GM10266 (cell line): ENCODE results near the gene ATP6V1B1.

Experiments
- DNase-seq: peaks from one replicate; pipeline ENCODE4 v3.0.0; 2012; ENCODE audit errors: extremely low spot score
- TF ChIP-seq, protein P1 (sequence below): IDR thresholded peaks from 2 replicates; pipeline ENCODE4 v1.5.1; 2012; ENCODE audit warnings: mild to moderate bottlenecking, low read depth; ENCODE audit not compliant: control insufficient read depth, insufficient read depth; ENCODE audit errors: missing control alignments

The ATP6V1B1 gene

DNA sequence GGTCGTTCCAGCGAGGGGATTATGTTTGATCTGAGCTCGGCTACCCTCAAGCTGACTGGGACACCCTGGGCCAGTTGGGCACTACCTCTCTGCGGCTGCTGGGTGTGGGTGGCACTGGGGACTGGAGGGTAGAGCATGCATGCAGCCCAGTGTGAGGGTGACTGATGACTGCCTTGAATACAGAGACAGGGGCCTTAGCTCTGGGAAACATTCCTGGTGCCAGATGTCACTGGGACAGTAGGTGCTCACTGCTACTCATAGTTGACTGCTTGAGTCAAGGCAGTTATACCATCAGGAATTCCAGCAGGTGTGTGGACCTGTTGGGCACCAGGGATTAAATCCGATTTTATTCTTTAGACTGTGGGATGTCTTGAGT, 33.6 kb upstream of the ATP6V1B1 start:
- TF ChIP-seq, protein P1, sequence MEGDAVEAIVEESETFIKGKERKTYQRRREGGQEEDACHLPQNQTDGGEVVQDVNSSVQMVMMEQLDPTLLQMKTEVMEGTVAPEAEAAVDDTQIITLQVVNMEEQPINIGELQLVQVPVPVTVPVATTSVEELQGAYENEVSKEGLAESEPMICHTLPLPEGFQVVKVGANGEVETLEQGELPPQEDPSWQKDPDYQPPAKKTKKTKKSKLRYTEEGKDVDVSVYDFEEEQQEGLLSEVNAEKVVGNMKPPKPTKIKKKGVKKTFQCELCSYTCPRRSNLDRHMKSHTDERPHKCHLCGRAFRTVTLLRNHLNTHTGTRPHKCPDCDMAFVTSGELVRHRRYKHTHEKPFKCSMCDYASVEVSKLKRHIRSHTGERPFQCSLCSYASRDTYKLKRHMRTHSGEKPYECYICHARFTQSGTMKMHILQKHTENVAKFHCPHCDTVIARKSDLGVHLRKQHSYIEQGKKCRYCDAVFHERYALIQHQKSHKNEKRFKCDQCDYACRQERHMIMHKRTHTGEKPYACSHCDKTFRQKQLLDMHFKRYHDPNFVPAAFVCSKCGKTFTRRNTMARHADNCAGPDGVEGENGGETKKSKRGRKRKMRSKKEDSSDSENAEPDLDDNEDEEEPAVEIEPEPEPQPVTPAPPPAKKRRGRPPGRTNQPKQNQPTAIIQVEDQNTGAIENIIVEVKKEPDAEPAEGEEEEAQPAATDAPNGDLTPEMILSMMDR, result no peak
- peak; percentile 11 for DNase-seq

DNA sequence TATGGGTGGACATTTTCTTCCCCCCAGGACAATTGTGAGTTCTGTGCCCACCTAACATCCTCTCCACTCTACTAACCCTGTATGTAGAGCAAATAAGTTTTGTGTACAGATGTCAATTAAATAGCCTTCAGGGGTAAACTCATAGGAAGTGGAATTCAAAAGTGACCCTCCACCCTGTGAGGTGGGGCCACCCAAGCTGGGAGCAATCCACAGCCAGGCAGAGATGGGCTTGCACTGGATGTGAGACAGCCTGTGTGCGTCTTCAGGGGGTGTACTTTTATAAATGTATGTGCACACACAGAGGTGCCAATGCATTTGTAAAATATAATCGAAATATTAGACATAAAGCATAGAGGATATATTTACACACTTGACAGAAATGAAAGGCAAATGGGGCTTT, 33.1 kb upstream of the ATP6V1B1 start:
- TF ChIP-seq, protein P1, result no peak
- DNase-seq, result no peak

DNA sequence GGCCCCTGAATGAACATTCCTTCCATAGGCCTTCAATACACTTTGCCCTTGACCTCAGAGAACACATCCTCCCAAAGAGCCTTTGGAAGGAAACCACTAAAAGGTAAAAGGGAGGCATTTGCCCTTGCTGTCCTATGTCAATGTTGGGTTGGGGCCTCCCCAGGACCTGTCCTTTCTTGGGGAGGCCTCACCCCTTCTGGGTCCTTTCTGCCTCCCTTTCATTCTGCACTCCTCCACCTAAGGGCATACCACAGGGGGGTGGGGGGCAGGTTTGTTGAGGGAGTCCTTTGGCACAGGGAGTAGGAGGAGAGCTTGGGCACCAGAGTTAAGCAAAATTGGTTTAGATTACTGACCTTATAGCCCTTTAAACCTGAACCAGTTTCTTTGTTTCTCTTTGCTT, 32.5 kb upstream of the ATP6V1B1 start:
- peak; percentile 4 for DNase-seq
- TF ChIP-seq, protein P1, result no peak

DNA sequence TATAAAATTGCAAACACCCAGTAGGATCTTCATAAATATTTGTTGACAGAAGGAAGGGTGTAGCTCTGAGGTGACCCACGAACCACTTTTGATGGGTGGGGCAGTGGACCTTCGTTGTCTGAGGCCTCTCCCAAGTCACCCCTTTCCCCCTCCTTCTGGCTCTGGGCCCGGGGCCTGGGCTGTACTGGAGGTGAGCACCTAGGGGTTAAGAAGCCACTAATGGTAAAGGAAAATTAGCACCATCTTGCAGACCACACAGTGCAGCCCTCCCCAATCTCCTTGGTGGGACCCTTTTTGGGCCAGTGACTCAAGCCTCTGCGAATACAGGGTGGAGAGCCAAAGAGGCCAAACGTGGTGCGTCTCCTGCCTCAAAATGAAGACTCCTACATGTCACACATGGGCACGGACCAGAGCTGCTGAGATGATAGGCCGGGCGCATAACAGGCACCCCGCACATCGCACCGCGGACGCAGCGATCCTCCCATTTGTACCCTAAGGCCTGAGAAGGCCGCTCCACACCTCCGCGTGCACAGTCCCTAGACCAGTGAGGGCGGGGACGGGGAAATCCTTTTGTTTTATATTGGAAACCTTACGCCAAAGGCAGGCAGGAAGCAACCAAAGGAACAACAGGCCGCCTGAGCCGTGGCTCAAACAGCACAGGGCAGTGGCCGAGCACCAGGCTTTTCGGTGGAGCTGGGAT, 31.9 kb upstream of the ATP6V1B1 start:
- DNase-seq, result peak; percentile 3
- TF ChIP-seq, protein P1, result no peak

DNA sequence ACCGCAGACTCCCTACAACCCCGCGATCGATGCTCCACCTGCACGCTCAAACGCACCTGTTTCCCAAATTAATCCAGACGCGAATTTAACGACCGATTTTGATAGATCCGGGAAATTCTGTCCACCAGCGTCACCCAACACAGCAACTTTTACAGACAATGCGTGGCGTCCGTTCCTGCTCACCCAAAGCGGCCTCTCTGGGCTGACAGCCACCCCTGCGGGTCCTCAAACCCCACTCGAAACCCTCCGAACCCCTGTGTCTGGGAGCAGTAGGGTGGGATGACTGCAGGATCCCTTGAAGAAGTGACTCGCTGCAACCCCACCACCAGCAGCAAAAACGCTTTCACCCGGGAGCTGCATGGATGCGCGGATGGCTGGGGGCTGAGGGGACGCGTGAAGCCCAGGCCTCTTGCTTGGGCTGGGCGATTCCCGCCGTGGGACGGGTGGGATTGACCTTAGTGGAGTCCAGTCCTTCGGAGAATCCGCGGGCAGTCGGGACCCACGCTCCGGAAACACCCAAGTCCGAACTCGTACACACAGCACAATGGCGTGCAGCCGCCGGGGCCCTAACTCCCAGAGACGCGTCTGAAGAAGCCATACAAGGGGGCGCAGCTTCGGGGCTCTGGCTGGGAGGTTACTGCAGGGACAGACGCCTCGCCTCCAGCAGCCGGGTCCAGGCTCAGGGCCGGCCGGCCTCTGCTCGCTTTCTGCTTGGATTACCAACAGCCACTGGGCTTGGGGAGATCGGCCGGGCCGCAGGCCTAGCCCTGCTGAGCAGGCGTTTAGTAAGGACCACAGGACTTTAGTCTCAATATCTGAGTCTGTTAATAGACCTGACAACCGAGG, 31.1 kb upstream of the ATP6V1B1 start:
- TF ChIP-seq, protein P1, result no peak
- DNase-seq, result peak; percentile 4

DNA sequence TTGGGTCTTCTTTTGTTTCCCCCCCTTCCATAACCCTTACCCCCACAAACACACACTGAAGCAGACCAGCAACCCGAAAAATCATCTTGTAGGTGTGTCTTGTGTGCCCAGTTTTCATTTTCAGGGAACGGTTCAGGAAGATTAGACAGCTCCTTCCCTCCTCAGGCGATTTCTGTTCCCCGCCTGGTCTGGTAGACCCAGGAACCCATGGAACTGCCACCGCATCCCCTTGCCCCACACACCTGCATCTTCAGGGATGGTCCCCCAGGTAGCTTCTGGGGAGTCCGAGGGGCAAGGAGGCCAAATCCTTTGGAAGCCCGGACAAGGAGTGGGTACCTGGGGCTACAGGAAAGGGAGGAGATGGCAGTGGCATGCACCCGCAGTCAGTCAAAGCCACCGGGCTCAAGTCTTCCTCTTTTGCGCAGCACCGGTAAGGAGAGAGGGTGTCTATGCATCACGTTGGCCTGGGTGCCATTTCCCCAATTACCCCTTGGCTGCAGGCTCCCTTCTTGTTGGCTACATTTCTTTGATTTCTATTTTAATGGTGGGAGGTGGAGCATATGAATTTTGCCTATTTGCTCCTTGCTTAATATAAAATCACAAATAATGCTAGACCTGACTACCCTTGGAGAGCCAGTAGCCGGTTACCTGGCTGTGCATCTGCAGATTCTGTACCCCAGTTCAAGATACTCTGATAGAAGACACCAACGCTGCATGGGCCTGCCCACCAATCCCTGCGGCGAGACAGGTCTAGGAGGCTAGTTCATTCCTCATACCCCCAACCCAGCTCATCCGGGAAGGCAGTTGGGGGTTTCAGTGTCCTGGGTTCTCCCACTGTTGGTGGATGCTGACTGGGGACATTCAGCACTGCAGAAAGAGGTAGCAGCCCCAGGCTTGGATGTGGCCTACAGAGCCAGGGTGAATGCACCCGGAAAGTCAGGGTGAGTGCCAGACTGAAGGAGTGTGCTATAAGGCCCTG, 30.0 kb upstream of the ATP6V1B1 start:
- DNase-seq, result peak; percentile 3
- TF ChIP-seq, protein P1, result no peak
